SK-N-SH treated with all-trans-retinoic acid at 6 μM for 48 hours (cell line): ENCODE results near the gene ALLC.

Source experiments
- ATAC-seq: fragments of 200-7000 bp; cut with Tn5 transposase; 3 replicates; pipeline ENCODE4 v1.9.1; 2020; ENCODE audit warnings: mild to moderate bottlenecking, moderate library complexity
- ARNTL ChIP-seq: fragments of 450-650 bp; formaldehyde crosslinking; IDR thresholded peaks from 2 replicates; pipeline ENCODE4 v1.5.0; 2020; ENCODE audit warnings: low read depth, mild to moderate bottlenecking, moderate library complexity, borderline replicate concordance
- BACH2 ChIP-seq: fragments of 250-450 bp; sonication (Bioruptor Pico); IDR thresholded peaks from 2 replicates; pipeline ENCODE4 v1.9.0; 2021; ENCODE audit warnings: mild to moderate bottlenecking, borderline replicate concordance
- CREB5 ChIP-seq: fragments of 250-450 bp; sonication (Bioruptor Pico); IDR thresholded peaks from 2 replicates; pipeline ENCODE4 v1.5.1; 2020; ENCODE audit warnings: low read depth, mild to moderate bottlenecking, moderate library complexity
- CSDC2 ChIP-seq: fragments of 250-450 bp; sonication (Bioruptor Pico); IDR thresholded peaks from 2 replicates; pipeline ENCODE4 v1.5.0; 2020; ENCODE audit warnings: mild to moderate bottlenecking, moderate library complexity
- ESRRG ChIP-seq: fragments of 250-450 bp; sonication (Bioruptor Pico); IDR thresholded peaks from 2 replicates; pipeline ENCODE4 v1.6.1; 2021; ENCODE audit warnings: mild to moderate bottlenecking
- GLIS3 ChIP-seq: fragments of 250-450 bp; sonication (Bioruptor Pico); IDR thresholded peaks from 2 replicates; pipeline ENCODE4 v1.5.0; 2020; ENCODE audit warnings: mild to moderate bottlenecking, moderate library complexity
- ISL1 ChIP-seq: fragments of 250-450 bp; sonication (Bioruptor Pico); IDR thresholded peaks from 2 replicates; pipeline ENCODE4 v2.1.2; 2022; ENCODE audit warnings: mild to moderate bottlenecking, moderate library complexity
- OSR1 ChIP-seq: fragments of 250-450 bp; sonication (Bioruptor Pico); IDR thresholded peaks from 2 replicates; pipeline ENCODE4 v1.8.0; 2022; ENCODE audit warnings: moderate library complexity, mild to moderate bottlenecking, inconsistent platforms
- PATZ1 ChIP-seq: fragments of 250-450 bp; sonication (Bioruptor Pico); IDR thresholded peaks from 2 replicates; pipeline ENCODE4 v1.8.0; 2020; ENCODE audit warnings: mild to moderate bottlenecking, moderate library complexity, borderline replicate concordance
- POU6F1 ChIP-seq: fragments of 250-450 bp; sonication (Bioruptor Pico); IDR thresholded peaks from 2 replicates; pipeline ENCODE4 v1.8.0; 2021; ENCODE audit warnings: low read depth, mild to moderate bottlenecking, moderate library complexity, borderline replicate concordance
- PPARA ChIP-seq: fragments of 250-450 bp; sonication (Bioruptor Pico); IDR thresholded peaks from 2 replicates; pipeline ENCODE4 v1.5.0; 2020; ENCODE audit warnings: mild to moderate bottlenecking, borderline replicate concordance
- RARB ChIP-seq: fragments of 250-450 bp; sonication (Bioruptor Pico); IDR thresholded peaks from 2 replicates; pipeline ENCODE4 v1.8.0; 2021; ENCODE audit warnings: mild to moderate bottlenecking, moderate library complexity
- SNAI2 ChIP-seq: fragments of 250-450 bp; sonication (Bioruptor Pico); IDR thresholded peaks from 2 replicates; pipeline ENCODE4 v1.5.0; 2020; ENCODE audit warnings: mild to moderate bottlenecking, moderate library complexity
- TCF4 ChIP-seq: fragments of 250-450 bp; sonication (Bioruptor Pico); IDR thresholded peaks from 2 replicates; pipeline ENCODE4 v1.8.0; 2021; ENCODE audit warnings: mild to moderate bottlenecking, moderate library complexity, borderline replicate concordance
- TOX ChIP-seq: fragments of 250-450 bp; sonication (Bioruptor Pico); IDR thresholded peaks from 2 replicates; pipeline ENCODE4 v1.8.0; 2021; ENCODE audit warnings: mild to moderate bottlenecking, moderate library complexity, borderline replicate concordance
- TSHZ2 ChIP-seq: fragments of 250-450 bp; sonication (Bioruptor Pico); IDR thresholded peaks from 2 replicates; pipeline ENCODE4 v1.5.0; 2020; ENCODE audit warnings: mild to moderate bottlenecking, moderate library complexity
- ZC3H10 ChIP-seq: fragments of 250-450 bp; sonication (Bioruptor Pico); IDR thresholded peaks from 2 replicates; pipeline ENCODE4 v1.5.1; 2021; ENCODE audit warnings: mild to moderate bottlenecking, moderate library complexity
- ZFP30 ChIP-seq: fragments of 450-650 bp; formaldehyde crosslinking; IDR thresholded peaks from 2 replicates; pipeline ENCODE4 v1.5.0; 2022; ENCODE audit warnings: mild to moderate bottlenecking, moderate library complexity
- ZNF565 ChIP-seq: fragments of 450-650 bp; formaldehyde crosslinking; conservative IDR thresholded peaks from 2 replicates; pipeline ENCODE4 v1.5.0; 2020; ENCODE audit warnings: low read depth, mild to moderate bottlenecking, moderate library complexity
- ZNF8 ChIP-seq: fragments of 450-650 bp; formaldehyde crosslinking; IDR thresholded peaks from 2 replicates; pipeline ENCODE4 v1.5.0; 2020; ENCODE audit warnings: mild to moderate bottlenecking, moderate library complexity

ALLC gene

GRCh38 chr2:3630631-3631030 is 27.4 kb upstream of the ALLC start:
- TF ChIP-seq POU6F1 (CRISPR knock-in tag) (no peak), ESRRG (CRISPR knock-in tag) (no peak), ZNF8 (CRISPR knock-in tag) (no peak), ISL1 (no peak), CSDC2 (CRISPR knock-in tag) (no peak), ZFP30 (CRISPR knock-in tag) (no peak), ZNF565 (no peak), PPARA (no peak), OSR1 (CRISPR knock-in tag) (no peak), ZC3H10 (CRISPR knock-in tag) (no peak)
- ATAC-seq: no peak

GRCh38 chr2:3631161-3631850 is 26.7 kb upstream of the ALLC start:
- ATAC-seq: no peak
- TF ChIP-seq TOX (CRISPR knock-in tag): no peak
- TF ChIP-seq GLIS3 (CRISPR knock-in tag): no peak
- no peak for TF ChIP-seq OSR1 (CRISPR knock-in tag)
- no peak for TF ChIP-seq TCF4 (CRISPR knock-in tag)
- TF ChIP-seq CSDC2 (CRISPR knock-in tag): no peak
- no peak for TF ChIP-seq ZNF565

- no peak for ATAC-seq
- TF ChIP-seq SNAI2 (CRISPR knock-in tag): no peak
- no peak for TF ChIP-seq TOX (CRISPR knock-in tag)
- TF ChIP-seq TSHZ2 (CRISPR knock-in tag): no peak
- TF ChIP-seq CREB5 (CRISPR knock-in tag): no peak
- no peak for TF ChIP-seq ARNTL (CRISPR knock-in tag)
- no peak for TF ChIP-seq ZNF8 (CRISPR knock-in tag)
- no peak for TF ChIP-seq GLIS3 (CRISPR knock-in tag)
- no peak for TF ChIP-seq POU6F1 (CRISPR knock-in tag)
- TF ChIP-seq TCF4 (CRISPR knock-in tag): no peak
- TF ChIP-seq BACH2: no peak
- no peak for TF ChIP-seq PPARA
- no peak for TF ChIP-seq RARB
- no peak for TF ChIP-seq PATZ1 (CRISPR knock-in tag)
Observed at GRCh38 chr2:3631851-3632659, 25.9 kb upstream of the ALLC start.
